WERI-Rb-1 (cell line): ENCODE data around the gene ECHDC3.

ENCODE experiments used
- DNase-seq: peaks from one replicate; pipeline ENCODE4 v3.0.0-alpha.2; 2020
- H3K27ac ChIP-seq: fragments of 250-450 bp; sonication (Bioruptor Pico); 2 replicates; pipeline ENCODE4 v1.5.1; 2020; ENCODE audit warnings: mild to moderate bottlenecking, moderate library complexity
- H3K27me3 ChIP-seq: fragments of 250-450 bp; sonication (Bioruptor Pico); 2 replicates; pipeline ENCODE4 v1.5.1; 2021; ENCODE audit warnings: mild to moderate bottlenecking, low read depth, moderate library complexity; ENCODE audit not compliant: insufficient read depth, severe bottlenecking
- H3K36me3 ChIP-seq: fragments of 250-450 bp; sonication (Bioruptor Pico); 2 replicates; pipeline ENCODE4 v1.5.1; 2020; ENCODE audit warnings: mild to moderate bottlenecking, moderate library complexity
- H3K4me3 ChIP-seq: 2 replicates; pipeline ENCODE4 v1.5.1; 2011; ENCODE audit warnings: low read depth, mild to moderate bottlenecking, control low read depth, low read length
- H3K9me3 ChIP-seq: fragments of 250-450 bp; sonication (Bioruptor Pico); 2 replicates; pipeline ENCODE4 v1.5.1; 2021; ENCODE audit warnings: mild to moderate bottlenecking, moderate library complexity; ENCODE audit not compliant: severe bottlenecking
- TF ChIP-seq, protein P1 (sequence below): IDR thresholded peaks from 2 replicates; pipeline ENCODE4 v1.5.1; 2011; ENCODE audit warnings: low read depth, mild to moderate bottlenecking, control low read depth, inconsistent platforms, low read length

The ECHDC3 gene

GRCh38 chr10:11750420-11750819 is 8.2 kb downstream of the ECHDC3 start:
- no peak overlapping the region for H3K27ac ChIP-seq

DNA sequence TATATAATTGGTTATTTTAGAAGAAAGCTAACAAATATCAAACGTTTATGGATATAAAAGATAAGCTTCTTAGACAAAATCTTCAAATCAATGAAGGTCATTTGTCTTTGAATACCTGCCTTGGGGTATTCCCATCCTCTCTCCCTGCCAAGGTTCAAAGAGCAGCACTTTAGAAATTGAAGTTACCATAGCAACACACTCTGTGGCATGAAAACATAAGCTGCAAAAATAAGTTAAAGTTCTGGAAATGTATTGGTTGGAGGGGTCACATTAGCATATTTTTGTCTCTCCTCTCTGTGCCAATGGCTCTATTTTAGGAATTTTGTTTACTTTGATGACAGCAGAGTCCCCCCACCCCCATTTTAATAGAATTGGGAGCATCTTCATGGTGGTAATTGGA is 12.0 kb downstream of the ECHDC3 start:
- H3K36me3 ChIP-seq, result no peaks in the 10 kb centered on the region
- no peak overlapping the region for H3K27ac ChIP-seq
- H3K4me3 ChIP-seq, result no peak overlapping the region
- H3K9me3 ChIP-seq, result no peaks in the 10 kb centered on the region
- no peak for DNase-seq
- TF ChIP-seq, protein P1, sequence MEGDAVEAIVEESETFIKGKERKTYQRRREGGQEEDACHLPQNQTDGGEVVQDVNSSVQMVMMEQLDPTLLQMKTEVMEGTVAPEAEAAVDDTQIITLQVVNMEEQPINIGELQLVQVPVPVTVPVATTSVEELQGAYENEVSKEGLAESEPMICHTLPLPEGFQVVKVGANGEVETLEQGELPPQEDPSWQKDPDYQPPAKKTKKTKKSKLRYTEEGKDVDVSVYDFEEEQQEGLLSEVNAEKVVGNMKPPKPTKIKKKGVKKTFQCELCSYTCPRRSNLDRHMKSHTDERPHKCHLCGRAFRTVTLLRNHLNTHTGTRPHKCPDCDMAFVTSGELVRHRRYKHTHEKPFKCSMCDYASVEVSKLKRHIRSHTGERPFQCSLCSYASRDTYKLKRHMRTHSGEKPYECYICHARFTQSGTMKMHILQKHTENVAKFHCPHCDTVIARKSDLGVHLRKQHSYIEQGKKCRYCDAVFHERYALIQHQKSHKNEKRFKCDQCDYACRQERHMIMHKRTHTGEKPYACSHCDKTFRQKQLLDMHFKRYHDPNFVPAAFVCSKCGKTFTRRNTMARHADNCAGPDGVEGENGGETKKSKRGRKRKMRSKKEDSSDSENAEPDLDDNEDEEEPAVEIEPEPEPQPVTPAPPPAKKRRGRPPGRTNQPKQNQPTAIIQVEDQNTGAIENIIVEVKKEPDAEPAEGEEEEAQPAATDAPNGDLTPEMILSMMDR, result no peak
- no peaks in the 10 kb centered on the region for H3K27me3 ChIP-seq

More at GRCh38 chr10:11750420-11750819, 8.2 kb downstream of the ECHDC3 start:
- H3K9me3 ChIP-seq, result no peaks in the 10 kb centered on the region
- TF ChIP-seq, protein P1, result no peak
- H3K36me3 ChIP-seq, result no peaks in the 10 kb centered on the region
- no peak overlapping the region for H3K4me3 ChIP-seq
- H3K27me3 ChIP-seq, result no peaks in the 10 kb centered on the region
- DNase-seq, result no peak

DNA sequence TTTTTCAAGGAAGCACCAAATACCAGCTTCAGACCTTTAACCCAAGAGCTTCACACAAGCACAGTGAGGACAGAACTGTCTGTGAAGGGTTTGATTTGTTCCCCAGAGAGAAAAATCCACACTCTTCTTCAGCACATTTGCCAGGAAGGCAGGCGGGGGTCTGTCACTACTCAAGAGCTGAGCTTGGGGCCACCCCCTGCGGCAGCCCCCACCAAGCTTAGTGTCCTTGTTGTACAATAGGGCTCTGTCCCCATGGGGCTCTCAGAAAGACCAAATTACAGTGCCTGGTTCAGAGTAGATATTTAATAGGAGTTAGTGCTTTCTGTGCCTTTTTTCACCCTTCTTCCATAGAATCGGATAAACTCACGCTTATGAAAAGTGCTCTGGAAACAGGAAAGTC is 12.4 kb downstream of the ECHDC3 start:
- TF ChIP-seq, protein P1, result no peak
- H3K27me3 ChIP-seq, result no peaks in the 10 kb centered on the region
- no peaks in the 10 kb centered on the region for H3K36me3 ChIP-seq
- DNase-seq, result no peak
- H3K4me3 ChIP-seq, result no peak overlapping the region
- no peak overlapping the region for H3K27ac ChIP-seq
- no peaks in the 10 kb centered on the region for H3K9me3 ChIP-seq

- H3K27me3 ChIP-seq, result no peaks in the 10 kb centered on the region
- no peak overlapping the region for H3K27ac ChIP-seq
- TF ChIP-seq, protein P1, result no peak
- no peaks in the 10 kb centered on the region for H3K36me3 ChIP-seq
- no peaks in the 10 kb centered on the region for H3K9me3 ChIP-seq
- no peak overlapping the region for H3K4me3 ChIP-seq
- no peak for DNase-seq
Measured at GRCh38 chr10:11755512-11756263, 13.5 kb downstream of the ECHDC3 start.

- H3K27ac ChIP-seq, result no peak overlapping the region
- no peak for DNase-seq
- no peaks in the 10 kb centered on the region for H3K9me3 ChIP-seq
- TF ChIP-seq, protein P1, result no peak
- no peak overlapping the region for H3K4me3 ChIP-seq
- no peaks in the 10 kb centered on the region for H3K36me3 ChIP-seq
- no peaks in the 10 kb centered on the region for H3K27me3 ChIP-seq
Measured at GRCh38 chr10:11756766-11757315, 14.7 kb downstream of the ECHDC3 start.
